NCI-H446 (cell line): Measurements from ENCODE around the gene CDH24.

Experiments used
- DNase-seq, 2 experiments: peaks; one replicate each; lab custom pipeline; 2025; lab: John Stamatoyannopoulos, UW

The CDH24 gene

GRCh38 chr14:23045419-23046357 lies 11.6 kb downstream of the CDH24 start:
- DNase-seq, result no peak

DNA sequence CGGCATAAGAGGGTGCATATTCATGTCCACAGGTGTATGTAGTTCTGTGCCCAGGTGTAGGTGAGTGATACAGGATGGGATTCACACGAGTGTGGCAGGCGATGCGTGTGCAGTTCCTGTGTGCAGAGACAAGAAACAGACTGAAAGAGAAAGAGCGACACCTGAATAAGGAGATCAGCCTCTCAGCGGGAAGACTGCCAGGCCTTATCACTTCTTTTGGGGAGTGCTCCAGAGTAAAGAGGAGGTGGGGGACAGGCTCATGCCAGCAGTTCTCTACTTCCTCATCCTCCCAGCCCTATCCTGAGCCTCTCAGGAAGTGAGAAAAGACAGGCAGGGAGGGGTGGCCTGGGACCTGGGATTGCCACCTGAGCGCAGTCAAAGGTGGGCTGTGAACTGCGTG lies 12.5 kb downstream of the CDH24 start:
- DNase-seq, result no peak

GRCh38 chr14:23043754-23044153 lies 13.6 kb downstream of the CDH24 start:
- no peak for DNase-seq

GRCh38 chr14:23043145-23043544 lies 14.2 kb downstream of the CDH24 start:
- no peak for DNase-seq

DNA sequence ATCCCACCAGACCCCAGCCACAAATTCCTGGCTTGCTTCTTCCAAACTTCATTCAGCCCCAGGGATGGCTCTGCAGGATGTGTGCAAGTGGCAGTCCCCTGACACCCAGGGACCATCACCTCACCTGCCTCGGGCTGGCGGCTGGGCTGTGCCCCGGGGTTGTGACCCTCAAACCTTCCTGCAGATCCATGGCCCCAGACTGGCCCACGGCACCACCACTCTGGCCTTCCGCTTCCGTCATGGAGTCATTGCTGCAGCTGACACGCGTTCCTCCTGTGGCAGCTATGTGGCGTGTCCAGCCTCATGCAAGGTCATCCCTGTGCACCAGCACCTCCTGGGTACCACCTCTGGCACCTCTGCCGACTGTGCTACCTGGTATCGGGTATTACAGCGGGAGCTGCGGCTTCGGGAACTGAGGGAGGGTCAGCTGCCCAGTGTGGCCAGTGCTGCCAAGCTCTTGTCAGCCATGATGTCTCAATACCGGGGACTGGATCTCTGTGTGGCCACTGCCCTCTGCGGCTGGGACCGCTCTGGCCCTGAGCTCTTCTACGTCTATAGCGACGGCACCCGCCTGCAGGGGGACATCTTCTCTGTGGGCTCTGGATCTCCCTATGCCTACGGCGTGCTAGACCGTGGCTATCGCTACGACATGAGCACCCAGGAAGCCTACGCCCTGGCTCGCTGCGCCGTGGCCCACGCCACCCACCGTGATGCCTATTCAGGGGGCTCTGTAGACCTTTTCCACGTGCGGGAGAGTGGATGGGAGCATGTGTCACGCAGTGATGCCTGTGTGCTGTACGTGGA lies 15.0 kb downstream of the CDH24 start, which contains the start of gene PSMB11:
Gene PSMB11 (plus strand): TSS at position 51 of the 804 bp plus-strand sequence. CDS start 14 bp downstream, at position 65.
- DNase-seq, result no peak

DNA sequence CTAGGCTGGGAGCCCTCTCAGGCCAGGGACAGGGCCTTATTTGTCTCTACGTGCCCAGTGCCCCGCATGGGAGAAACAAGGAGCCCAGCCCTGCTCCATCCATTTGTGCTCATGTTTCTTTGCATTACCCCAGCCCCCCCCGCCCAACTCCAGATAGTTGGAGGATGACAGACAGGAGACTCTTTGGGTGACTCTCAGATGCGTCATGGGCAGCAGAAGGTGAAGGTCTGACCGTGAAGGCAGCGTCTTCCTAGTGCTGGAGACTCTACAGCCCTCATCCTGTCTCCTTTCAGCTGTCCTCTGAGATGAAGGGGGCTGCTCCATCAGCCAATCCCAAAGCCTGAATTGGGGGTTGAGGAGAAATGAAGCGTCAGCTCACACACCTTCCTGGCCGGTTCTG lies 15.6 kb downstream of the CDH24 start:
- DNase-seq, result no peak

DNA sequence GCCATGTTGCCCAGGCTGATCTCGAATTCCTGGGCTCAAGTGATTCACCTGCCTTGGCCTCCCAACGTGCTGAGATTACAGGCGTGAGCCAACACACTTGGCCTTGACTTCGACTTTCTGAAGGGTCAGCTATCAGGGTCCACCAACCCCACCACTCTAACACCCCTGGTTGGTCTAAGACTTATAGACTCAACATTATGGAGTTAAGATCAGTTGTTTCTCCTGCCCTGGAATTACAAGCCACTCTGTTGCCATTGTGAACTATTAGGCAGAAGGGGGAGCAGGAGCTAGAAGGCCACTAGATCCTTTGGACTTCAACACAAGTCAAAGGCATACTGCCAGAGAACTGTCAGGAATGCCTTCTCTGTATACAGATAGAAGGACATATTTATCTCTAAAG lies 17.2 kb downstream of the CDH24 start:
- no peak for DNase-seq

DNA sequence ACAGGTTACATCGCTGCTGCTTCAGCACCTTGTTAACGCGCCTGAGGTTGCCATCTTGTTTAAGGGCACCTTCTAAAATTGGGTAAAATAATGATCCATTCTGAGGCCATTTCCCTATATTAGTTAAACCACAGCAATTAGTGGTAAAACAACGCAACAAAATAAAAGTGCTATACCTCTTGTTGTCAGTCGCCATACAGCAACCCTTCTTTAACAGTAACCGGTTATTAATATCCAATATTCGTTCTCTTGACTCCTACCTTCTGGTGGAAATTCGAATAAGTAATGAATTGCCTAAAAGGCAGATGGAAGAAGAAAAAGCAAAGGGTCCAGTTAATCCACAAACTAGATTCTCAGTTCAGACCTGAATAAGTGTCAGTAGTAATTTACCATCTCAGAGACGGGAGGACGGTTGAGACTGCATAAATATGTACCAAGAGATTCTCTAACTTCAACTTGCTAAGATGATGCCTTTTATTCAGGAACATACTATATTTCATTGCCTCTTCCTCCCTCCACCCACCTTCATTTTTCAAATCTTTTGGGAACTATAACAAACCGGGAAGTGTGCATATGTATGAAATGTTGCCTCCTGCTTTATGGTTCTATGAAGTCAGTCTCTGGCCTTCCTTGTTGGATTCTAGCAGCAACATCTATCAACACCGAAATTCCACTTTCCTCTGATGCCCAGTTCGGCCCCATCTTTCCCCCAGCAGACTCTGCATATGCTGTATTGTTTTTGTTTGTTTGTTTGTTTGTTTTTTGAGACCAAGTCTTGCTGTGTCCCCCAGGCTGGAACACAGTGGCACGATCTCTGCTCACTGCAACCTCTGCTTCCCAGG lies 21.8 kb downstream of the CDH24 start:
- DNase-seq, result no peak

- no peak for DNase-seq
Measured at GRCh38 chr14:23034498-23035302, 22.6 kb downstream of the CDH24 start, which contains the start of gene PSMB5. PSMB5 (minus strand) TSS chr14:23034900; CDS start chr14:23034881, 19 bp downstream.

DNA sequence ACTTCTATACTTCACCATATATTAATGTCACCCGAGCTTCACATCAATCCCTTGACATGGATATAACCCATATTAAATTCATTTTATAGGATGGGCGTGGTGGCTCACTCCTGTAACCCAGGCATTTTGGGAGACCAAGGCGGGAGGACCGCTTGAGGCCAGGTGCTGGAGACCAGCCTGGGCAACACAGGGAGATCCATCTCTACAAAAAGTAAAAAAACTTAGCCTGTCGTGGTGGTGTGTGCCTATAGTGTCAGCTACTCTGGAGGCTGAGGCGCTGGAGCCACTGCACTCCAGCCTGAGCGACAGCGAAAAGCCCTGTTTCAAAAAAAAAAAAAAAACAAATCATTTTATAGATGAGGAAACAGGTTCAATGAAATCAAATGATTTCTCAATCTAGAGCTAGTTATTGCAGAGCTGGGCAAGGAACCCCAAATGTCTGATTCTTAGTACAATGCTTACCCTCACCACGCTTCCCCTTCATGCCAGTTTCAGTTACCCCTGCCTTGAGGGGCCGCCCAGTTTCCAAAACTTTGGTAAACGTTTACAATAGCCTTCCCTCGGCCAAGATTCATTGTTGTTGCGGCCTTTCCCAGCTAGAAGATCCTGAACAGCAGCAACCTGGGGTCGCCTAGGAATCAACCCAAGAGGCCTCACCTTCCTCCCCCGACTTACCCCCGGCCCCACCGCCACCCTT lies 23.4 kb downstream of the CDH24 start:
- DNase-seq, result no peak

GRCh38 chr14:23033251-23033727 lies 24.0 kb downstream of the CDH24 start:
- no peak for DNase-seq

GRCh38 chr14:23030936-23031335 lies 26.4 kb downstream of the CDH24 start:
- DNase-seq, result no peak

DNA sequence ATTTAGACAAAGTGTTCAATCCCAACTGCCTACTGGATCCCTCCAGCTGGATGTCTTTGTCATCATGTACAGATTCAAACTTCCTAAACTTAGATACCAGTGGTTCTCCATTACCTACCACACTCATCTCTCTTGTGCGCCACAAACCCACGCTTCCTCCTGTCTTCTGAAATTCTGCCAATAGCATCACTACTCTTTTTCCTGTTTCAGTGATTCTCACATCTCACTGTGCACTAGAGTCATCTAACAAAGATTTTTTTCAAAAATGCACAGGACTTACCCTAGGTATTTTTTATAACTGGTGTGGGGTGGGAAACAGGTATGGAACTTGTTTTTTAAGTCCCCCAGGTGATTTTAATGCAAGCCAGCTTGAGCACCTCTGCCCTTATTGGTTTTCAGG lies 28.5 kb downstream of the CDH24 start:
- no peak for DNase-seq

- peak in 1 of 2 experiments; percentile 22 for DNase-seq
Measured at GRCh38 chr14:23025151-23025814, 32.0 kb downstream of the CDH24 start.

DNA sequence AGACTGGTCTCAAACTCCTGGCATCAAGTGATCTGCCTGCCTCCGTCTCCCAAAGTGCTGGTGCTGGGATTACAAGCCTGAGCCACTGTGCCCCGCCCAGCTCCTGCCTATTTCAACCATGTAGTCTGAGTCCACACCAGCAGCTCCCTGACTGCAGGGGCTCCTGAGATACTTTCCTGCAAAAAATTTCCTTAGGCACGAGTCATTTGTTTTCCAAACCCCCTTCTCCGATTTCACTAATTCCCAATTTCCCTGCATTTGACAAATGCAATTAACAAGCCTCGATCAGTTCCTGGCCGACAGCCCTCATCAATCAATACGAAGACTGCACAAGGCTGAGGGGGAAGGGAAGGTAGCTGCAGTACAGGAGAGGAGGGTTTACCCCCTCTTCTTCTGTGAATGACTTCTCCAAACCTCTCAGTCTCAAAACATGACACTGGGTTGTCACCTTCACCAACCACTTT lies 32.7 kb downstream of the CDH24 start:
- DNase-seq, result no peak

DNA sequence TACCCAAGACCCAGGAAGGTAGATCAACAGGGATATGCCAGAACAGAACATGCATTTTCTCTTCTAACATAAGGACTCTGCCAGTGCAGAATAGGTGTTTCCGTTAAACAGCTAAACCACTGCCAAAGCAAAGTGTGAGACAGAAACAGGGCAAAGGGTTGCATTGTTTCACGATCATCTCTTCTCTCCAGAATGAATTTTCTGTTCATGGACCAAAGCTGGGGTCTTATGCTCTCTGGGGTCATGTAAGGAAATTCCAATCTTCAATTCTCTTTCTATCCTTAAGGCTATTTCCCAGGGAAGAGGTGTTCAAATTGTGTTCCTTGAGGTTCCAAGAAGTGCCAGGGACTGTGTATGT lies 33.5 kb downstream of the CDH24 start:
- DNase-seq, result no peak

DNA sequence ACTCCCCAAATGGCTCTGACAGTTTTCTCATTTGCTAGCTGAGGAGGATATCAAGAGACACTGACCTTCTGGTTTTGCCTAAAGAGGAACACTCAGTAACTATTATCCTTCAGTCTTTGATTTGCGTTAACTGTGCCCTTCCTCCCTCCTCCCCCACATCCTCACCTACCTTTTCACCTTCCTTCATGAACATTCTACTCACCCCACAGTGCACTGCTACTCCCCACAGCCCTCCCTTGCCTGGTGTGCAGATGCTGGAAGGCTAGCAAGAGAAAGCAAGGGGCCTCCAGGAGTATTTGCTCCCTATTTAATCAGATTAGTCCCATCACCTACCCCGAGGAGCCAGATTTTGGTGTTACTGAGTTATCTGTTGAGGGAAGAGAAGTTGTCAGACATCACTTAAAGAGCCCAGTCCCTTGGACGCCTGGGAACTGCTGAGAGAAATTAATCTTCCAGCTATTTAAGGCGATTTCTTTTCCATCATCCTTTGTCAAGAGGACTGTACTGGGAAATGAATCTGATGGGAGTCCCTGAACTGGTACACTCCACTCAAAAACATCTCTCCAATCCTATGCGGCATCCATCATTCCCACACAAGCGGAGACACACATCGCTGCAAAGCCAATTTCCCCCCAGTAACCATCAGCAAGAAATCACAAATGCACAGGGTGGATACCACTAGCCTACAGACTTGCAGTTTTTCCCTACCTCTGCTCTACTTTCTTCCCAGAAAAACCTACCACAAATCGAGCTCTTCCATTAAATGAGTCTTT lies 34.1 kb downstream of the CDH24 start:
- DNase-seq, result no peak

DNA sequence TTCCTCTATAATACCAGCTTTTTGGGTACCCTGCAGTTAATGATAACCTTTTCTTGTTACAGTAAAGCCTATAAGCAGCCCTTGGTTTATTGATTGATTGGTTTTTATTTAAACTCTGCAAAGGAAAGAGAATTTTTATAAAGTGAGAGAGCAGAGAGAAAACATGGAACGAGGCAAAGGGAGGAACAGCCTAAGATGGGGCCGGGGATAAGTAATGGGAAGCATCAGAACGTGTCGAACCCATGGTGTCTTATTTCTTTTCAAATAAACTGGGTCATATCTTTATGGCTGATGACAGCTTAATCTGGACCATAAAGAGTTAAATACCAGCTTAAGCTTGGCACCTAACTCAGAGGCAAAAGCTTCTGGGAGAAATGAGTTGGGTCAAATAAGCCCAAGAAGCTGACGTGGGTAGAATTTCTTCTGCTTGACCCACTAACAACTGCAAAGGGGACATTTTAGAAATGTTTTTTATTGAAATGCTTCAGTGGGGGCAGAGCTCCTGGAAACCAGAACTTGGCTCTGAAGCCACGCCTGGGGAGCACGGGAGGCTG lies 35.4 kb downstream of the CDH24 start:
- no peak for DNase-seq

- DNase-seq, result no peak
Measured at GRCh38 chr14:23021434-23021833, 35.9 kb downstream of the CDH24 start.
